PC-3 (cell line): ENCODE measurements around the gene OSBPL1A. TPM values are rescaled to one million over a fixed set of nuclear protein-coding genes. Genes with fewer than 3 reads are reported as not detected.

Source experiments
- ATAC-seq: fragments of 200-7000 bp; cut with Tn5 transposase; 2 replicates; pipeline ENCODE4 v1.9.1; 2020; ENCODE audit warnings: mild to moderate bottlenecking, moderate library complexity
- BruUV-seq: library from RNA; stranded (reverse); fragments of 400-500 nt; replicated peaks from 2 replicates; lab custom pipeline; 2021; lab: Mats Ljungman, UMichigan
- CTCF ChIA-PET: fragments of 300-600 bp; sonication (Branson Sonifier 250); formaldehyde crosslinking; loops from one replicate; lab custom pipeline; 2022; ENCODE audit warnings: antibody characterized with exemption; lab: Charles Lee
- POLR2A ChIA-PET: fragments of 300-600 bp; sonication (Branson Sonifier 250); formaldehyde crosslinking; loops from one replicate; lab custom pipeline; 2022; ENCODE audit warnings: antibody characterized with exemption; ENCODE audit not compliant: unreplicated experiment; lab: Charles Lee
- DNase-seq: peaks from one replicate; pipeline ENCODE4 v3.0.0-alpha.2; 2015
- H2AFZ ChIP-seq: fragments of 300-600 bp; sonication (generic); 2 replicates; pipeline ENCODE4 v1.6.0; 2016; ENCODE audit warnings: antibody characterized with exemption, low read length
- H3F3A ChIP-seq: fragments of 300-600 bp; sonication (generic); one replicate; pipeline ENCODE4 v1.6.0; 2017; ENCODE audit warnings: antibody characterized with exemption, low read length, control low read depth, mild to moderate bottlenecking; ENCODE audit not compliant: unreplicated experiment
- H3K27ac ChIP-seq: fragments of 300-600 bp; sonication (generic); 2 replicates; pipeline ENCODE4 v1.5.1; 2016; ENCODE audit warnings: mild to moderate bottlenecking, low read length
- H3K27me3 ChIP-seq: fragments of 300-600 bp; sonication (generic); 2 replicates; pipeline ENCODE4 v1.6.1; 2016; ENCODE audit warnings: low read length, mixed read lengths
- H3K36me3 ChIP-seq: fragments of 300-600 bp; sonication (generic); 2 replicates; pipeline ENCODE4 v1.6.1; 2016; ENCODE audit warnings: low read depth, mixed run types, low read length, mixed read lengths
- H3K4me1 ChIP-seq: fragments of 300-600 bp; sonication (generic); 2 replicates; pipeline ENCODE4 v1.5.1; 2016; ENCODE audit warnings: low read length; ENCODE audit not compliant: insufficient read depth
- H3K4me2 ChIP-seq: fragments of 300-600 bp; sonication (generic); 2 replicates; pipeline ENCODE4 v1.6.0; 2016; ENCODE audit warnings: low read length
- H3K4me3 ChIP-seq: fragments of 300-600 bp; sonication (generic); 2 replicates; pipeline ENCODE4 v1.5.1; 2016; ENCODE audit warnings: mild to moderate bottlenecking, low read length, mixed read lengths
- H3K79me2 ChIP-seq: fragments of 300-600 bp; sonication (generic); 2 replicates; pipeline ENCODE4 v1.6.1; 2017; ENCODE audit warnings: low read length, mixed read lengths
- H3K9ac ChIP-seq: fragments of 300-600 bp; sonication (generic); 2 replicates; pipeline ENCODE4 v1.6.0; 2016; ENCODE audit warnings: mild to moderate bottlenecking, low read length
- H3K9me2 ChIP-seq: fragments of 300-600 bp; sonication (generic); replicated peaks from 2 replicates; pipeline ENCODE4 v1.6.1; 2016; ENCODE audit warnings: mixed run types, low read length, mixed read lengths
- H3K9me3 ChIP-seq: fragments of 300-600 bp; sonication (generic); 2 replicates; pipeline ENCODE4 v1.6.1; 2016; ENCODE audit warnings: low read length, mixed read lengths
- H4K20me1 ChIP-seq: fragments of 300-600 bp; sonication (generic); 2 replicates; pipeline ENCODE4 v1.6.1; 2016; ENCODE audit warnings: low read length, mixed read lengths
- EZH2 ChIP-seq: fragments of 300-600 bp; sonication (generic); IDR thresholded peaks from one replicate; pipeline ENCODE4 v1.6.1; 2017; ENCODE audit warnings: antibody characterized with exemption, mild to moderate bottlenecking, low read length; ENCODE audit not compliant: unreplicated experiment
- EZH2phosphoT487 ChIP-seq: fragments of 300-600 bp; sonication (generic); IDR thresholded peaks from 2 replicates; pipeline ENCODE4 v1.6.1; 2018; ENCODE audit warnings: mild to moderate bottlenecking, antibody characterized with exemption, low read length, borderline replicate concordance
- intact Hi-C: fragments of 100-400 bp; cut with micrococcal nuclease; formaldehyde crosslinking; loops from 2 replicates; pipeline ENCODE4 v1.9.0; 2023
- total RNA-seq: library from RNA; depleted of rRNA; stranded (reverse); fragments of >200 nt; gene quantifications from 2 replicates; pipeline ENCODE4 v1.2.3, GENCODE V29; 2014
- TF ChIP-seq, protein P1 (sequence below): fragments of 300-600 bp; sonication (generic); conservative IDR thresholded peaks from 2 replicates; pipeline ENCODE4 v1.5.1; 2017; ENCODE audit warnings: antibody characterized with exemption, low read depth, mild to moderate bottlenecking, low read length

The OSBPL1A gene
- total RNA-seq, 1 experiment from 2014 or later: 39.7 TPM

DNA sequence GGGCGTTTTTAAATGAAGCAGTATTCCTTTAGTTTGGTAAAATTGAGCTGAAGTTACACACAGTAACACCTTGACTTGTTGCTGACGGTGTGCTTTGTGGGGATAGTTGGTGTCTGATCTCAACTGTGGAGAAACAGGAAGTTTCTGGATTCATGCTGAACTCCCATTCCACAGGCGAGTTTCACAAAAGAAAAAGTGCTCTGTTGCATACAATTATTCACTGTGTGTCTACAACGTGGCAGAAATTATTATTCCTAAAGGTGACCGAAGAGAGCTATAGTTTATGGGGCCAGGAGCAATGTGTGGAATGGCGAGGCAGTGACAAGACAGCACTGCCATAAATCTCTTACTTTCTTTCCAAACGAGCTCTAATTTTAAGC lies 259.2 kb downstream of the OSBPL1A start:
- TSS peak; percentile 50 for BruUV-seq
- peak overlapping the region; percentile 75 for H3K4me2 ChIP-seq
- intact Hi-C loops: no loop called here
- H3F3A ChIP-seq: peaks cover 4% of the 10 kb centered on the region
- H3K9ac ChIP-seq: peak overlapping the region; percentile 70
- H3K4me1 ChIP-seq: peaks cover 16% of the 10 kb centered on the region
- no peaks in the 10 kb centered on the region for H3K36me3 ChIP-seq
- no peaks in the 10 kb centered on the region for H4K20me1 ChIP-seq
- no peaks in the 10 kb centered on the region for H3K27me3 ChIP-seq
- peak overlapping the region; percentile 71 for H3K4me3 ChIP-seq
- no peaks in the 10 kb centered on the region for H3K9me2 ChIP-seq
- ChIA-PET POLR2A (interaction anchor here (0.6 to 0.7 kb wide), 4 partner anchors 13 to 297 kb away, joined by 3 to 6 read pairs (median 4); no protein-coding TSS in a partner anchor), CTCF (interaction anchor here (0.6 to 0.9 kb wide), 2 partner anchors 197 to 221 kb away, joined by 3 read pairs; no protein-coding TSS in a partner anchor)
- ATAC-seq: no peak
- no peak overlapping the region for H3K27ac ChIP-seq
- H3K79me2 ChIP-seq: no peaks in the 10 kb centered on the region
- H3K9me3 ChIP-seq: no peaks in the 10 kb centered on the region
- peak overlapping the region; percentile 59 for H2AFZ ChIP-seq
- DNase-seq: no peak
- TF ChIP-seq, protein P1, sequence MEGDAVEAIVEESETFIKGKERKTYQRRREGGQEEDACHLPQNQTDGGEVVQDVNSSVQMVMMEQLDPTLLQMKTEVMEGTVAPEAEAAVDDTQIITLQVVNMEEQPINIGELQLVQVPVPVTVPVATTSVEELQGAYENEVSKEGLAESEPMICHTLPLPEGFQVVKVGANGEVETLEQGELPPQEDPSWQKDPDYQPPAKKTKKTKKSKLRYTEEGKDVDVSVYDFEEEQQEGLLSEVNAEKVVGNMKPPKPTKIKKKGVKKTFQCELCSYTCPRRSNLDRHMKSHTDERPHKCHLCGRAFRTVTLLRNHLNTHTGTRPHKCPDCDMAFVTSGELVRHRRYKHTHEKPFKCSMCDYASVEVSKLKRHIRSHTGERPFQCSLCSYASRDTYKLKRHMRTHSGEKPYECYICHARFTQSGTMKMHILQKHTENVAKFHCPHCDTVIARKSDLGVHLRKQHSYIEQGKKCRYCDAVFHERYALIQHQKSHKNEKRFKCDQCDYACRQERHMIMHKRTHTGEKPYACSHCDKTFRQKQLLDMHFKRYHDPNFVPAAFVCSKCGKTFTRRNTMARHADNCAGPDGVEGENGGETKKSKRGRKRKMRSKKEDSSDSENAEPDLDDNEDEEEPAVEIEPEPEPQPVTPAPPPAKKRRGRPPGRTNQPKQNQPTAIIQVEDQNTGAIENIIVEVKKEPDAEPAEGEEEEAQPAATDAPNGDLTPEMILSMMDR: no peak
- no peak for TF ChIP-seq EZH2phosphoT487
- no peak for TF ChIP-seq EZH2

DNA sequence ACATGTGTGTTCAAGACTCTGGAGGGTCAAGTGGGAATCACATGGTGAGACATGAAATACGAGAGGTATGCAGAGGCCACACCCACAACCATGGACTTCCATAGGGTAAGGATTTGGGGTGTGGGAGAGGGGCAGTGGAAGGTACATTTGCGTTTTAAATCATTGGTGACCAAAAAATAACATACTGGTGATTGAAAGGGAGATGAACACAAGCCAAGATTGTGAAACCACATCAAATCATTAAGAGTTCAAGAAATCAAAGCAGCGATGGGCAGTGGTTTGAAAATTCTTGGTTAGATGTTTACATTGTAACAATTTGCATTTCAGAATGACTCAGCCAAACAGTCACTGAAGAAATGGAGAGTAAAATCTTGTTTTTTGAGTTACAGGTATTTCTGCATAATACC lies 260.7 kb downstream of the OSBPL1A start:
- ChIA-PET POLR2A (no interaction called here), CTCF (no interaction called here)
- H3K4me3 ChIP-seq: peak overlapping the region; percentile 8; the same call in 1 of the 2 replicates
- no peaks in the 10 kb centered on the region for H3K9me2 ChIP-seq
- H3K9me3 ChIP-seq: no peaks in the 10 kb centered on the region
- DNase-seq: peak; percentile 66
- H3K4me2 ChIP-seq: peak overlapping the region; percentile 59
- H4K20me1 ChIP-seq: no peaks in the 10 kb centered on the region
- peak overlapping the region; percentile 32 for H3K27ac ChIP-seq
- no peak overlapping the region for H2AFZ ChIP-seq
- BruUV-seq: no TSS peak
- H3K79me2 ChIP-seq: no peaks in the 10 kb centered on the region
- H3K27me3 ChIP-seq: no peaks in the 10 kb centered on the region
- peaks cover 4% of the 10 kb centered on the region for H3F3A ChIP-seq
- no peak for TF ChIP-seq EZH2
- TF ChIP-seq EZH2phosphoT487: no peak
- TF ChIP-seq, protein P1: no peak
- intact Hi-C loops: no loop called here
- peaks cover 16% of the 10 kb centered on the region for H3K4me1 ChIP-seq
- peak; percentile 14; the same call in 1 of the 2 replicates for ATAC-seq
- H3K36me3 ChIP-seq: no peaks in the 10 kb centered on the region
- no peak overlapping the region for H3K9ac ChIP-seq

DNA sequence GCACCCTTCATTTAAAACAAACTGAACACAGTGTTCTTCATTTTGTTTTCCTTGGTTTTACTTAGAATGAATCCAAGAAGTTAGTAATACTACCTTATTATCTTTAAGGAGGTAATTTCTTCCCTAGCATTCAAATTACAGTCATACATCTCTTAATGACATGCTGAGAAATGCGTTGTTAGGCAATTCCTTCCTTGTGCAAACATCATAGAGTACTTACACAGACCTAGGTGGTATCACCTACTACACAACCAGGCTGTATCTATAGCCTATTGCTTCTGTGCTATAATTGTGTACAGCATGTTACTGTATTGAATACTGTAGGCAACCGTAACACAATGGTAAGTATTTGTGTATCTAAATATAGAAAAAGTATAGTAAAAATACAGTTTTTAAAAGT lies 267.1 kb downstream of the OSBPL1A start:
- no peak overlapping the region for H3K9ac ChIP-seq
- H3K27me3 ChIP-seq: no peaks in the 10 kb centered on the region
- TF ChIP-seq, protein P1: no peak
- no peak for TF ChIP-seq EZH2
- no peak for TF ChIP-seq EZH2phosphoT487
- H2AFZ ChIP-seq: no peak overlapping the region
- no peak overlapping the region for H3K4me2 ChIP-seq
- no peaks in the 10 kb centered on the region for H3F3A ChIP-seq
- H3K4me3 ChIP-seq: no peak overlapping the region
- ATAC-seq (no peak), DNase-seq (no peak)
- H3K9me3 ChIP-seq: no peaks in the 10 kb centered on the region
- BruUV-seq: no TSS peak
- H3K36me3 ChIP-seq: 0 out of 2 replicates have a peak, but pooled peaks cover under 1% of the 10 kb centered on the region
- H3K27ac ChIP-seq: no peak overlapping the region
- POLR2A ChIA-PET: no interaction called here
- CTCF ChIA-PET: no interaction called here
- no peaks in the 10 kb centered on the region for H3K4me1 ChIP-seq
- no peaks in the 10 kb centered on the region for H3K79me2 ChIP-seq
- intact Hi-C loops: no loop called here
- no peaks in the 10 kb centered on the region for H3K9me2 ChIP-seq
- H4K20me1 ChIP-seq: no peaks in the 10 kb centered on the region
